HG03432 (cell line): ENCODE measurements around the gene NCSTN.
A peak's percentile ranks its signal among the peaks of the same experiment; 100 is the strongest.

Experiments
- ATAC-seq: cut with Tn5 transposase; IDR thresholded peaks from one replicate; pipeline ENCODE4 v1.9.1; 2021; ENCODE audit warnings: mild to moderate bottlenecking, moderate library complexity; ENCODE audit not compliant: unreplicated experiment

NCSTN gene

GRCh38 chr1:160342953-160343869 is at the start of gene NCSTN, which contains the start of gene COPA:
Gene NCSTN, plus strand, starts transcription at chr1:160343383. Its CDS starts 14 bp downstream, at chr1:160343397.
Gene COPA, minus strand, starts transcription at chr1:160343250. Its CDS starts 80 bp downstream, at chr1:160343170.
- ATAC-seq: peak; percentile 95

- no peak for ATAC-seq
These were observed 47.1 kb upstream of the NCSTN start for GRCh38 chr1:160296036-160296435.

- ATAC-seq: no peak
These were observed 43.0 kb upstream of the NCSTN start for GRCh38 chr1:160300173-160300572.

GRCh38 chr1:160307118-160307791 is 35.9 kb upstream of the NCSTN start:
- no peak for ATAC-seq

GRCh38 chr1:160308451-160309184 is 34.6 kb upstream of the NCSTN start:
- no peak for ATAC-seq

- no peak for ATAC-seq
These were observed 34.0 kb upstream of the NCSTN start for GRCh38 chr1:160309185-160309557.

GRCh38 chr1:160309571-160309970 is 33.6 kb upstream of the NCSTN start:
- ATAC-seq: no peak

GRCh38 chr1:160315359-160315758 is 27.8 kb upstream of the NCSTN start:
- no peak for ATAC-seq

- no peak for ATAC-seq
These were observed 20.4 kb upstream of the NCSTN start for GRCh38 chr1:160322831-160323230.

- no peak for ATAC-seq
These were observed 17.9 kb upstream of the NCSTN start for GRCh38 chr1:160325252-160325651.

GRCh38 chr1:160326418-160326817 is 16.8 kb upstream of the NCSTN start:
- ATAC-seq: no peak

- ATAC-seq: no peak
These were observed 15.0 kb upstream of the NCSTN start for GRCh38 chr1:160328184-160328583.

- ATAC-seq: no peak
These were observed 13.1 kb upstream of the NCSTN start for GRCh38 chr1:160330119-160330518.

- no peak for ATAC-seq
These were observed 10.7 kb upstream of the NCSTN start for GRCh38 chr1:160332516-160332915.

- ATAC-seq: no peak
These were observed 4.6 kb upstream of the NCSTN start for GRCh38 chr1:160338580-160338979.

GRCh38 chr1:160340146-160340545 is 3.0 kb upstream of the NCSTN start:
- no peak for ATAC-seq

GRCh38 chr1:160340866-160341265 is 2.3 kb upstream of the NCSTN start:
- ATAC-seq: no peak

- ATAC-seq: no peak
These were observed 657 bp upstream of the NCSTN start for GRCh38 chr1:160342526-160342925.

GRCh38 chr1:160344241-160344640 is 1.1 kb downstream of the NCSTN start:
- no peak for ATAC-seq

- no peak for ATAC-seq
These were observed 1.8 kb downstream of the NCSTN start for GRCh38 chr1:160344936-160345335.

- ATAC-seq: no peak
These were observed 3.3 kb downstream of the NCSTN start for GRCh38 chr1:160346463-160346862.
